Sigmoid colon (tissue), 7 donors: ENCODE measurements around the gene RAB13. TPM values are rescaled to one million over a fixed set of nuclear protein-coding genes. Genes with fewer than 3 reads are reported as not detected.

Experiments used
- DNase-seq: peaks from one replicate; pipeline ENCODE4 v3.0.0-alpha.2; 2019
- H3K27ac ChIP-seq, 4 donors: fragments of 200-600 bp; sonication (generic); one replicate each; pipeline ENCODE4 v1.5.1; 2016 to 2019; ENCODE audit warnings: mild to moderate bottlenecking in 1 of 4
- H3K27me3 ChIP-seq, 3 donors: fragments of 200-600 bp; sonication (generic); one replicate each; pipeline ENCODE4 v1.5.1; 2019; ENCODE audit warnings: mild to moderate bottlenecking in 1 of 3
- H3K36me3 ChIP-seq, 4 donors: fragments of 200-600 bp; sonication (generic); one replicate each; pipeline ENCODE4 v1.5.1; 2016 to 2019
- H3K4me1 ChIP-seq, 4 donors: fragments of 200-600 bp; sonication (generic); one replicate each; pipeline ENCODE4 v1.5.1; 2017 to 2019
- H3K4me3 ChIP-seq, 4 donors: fragments of 200-600 bp; sonication (generic); one replicate each; pipeline ENCODE4 v1.5.1; 2017 to 2019; ENCODE audit warnings: mild to moderate bottlenecking in 2 of 4, moderate library complexity in 1 of 4
- H3K9me3 ChIP-seq, 4 donors: fragments of 200-600 bp in 3 of 4; sonication (generic) in 3 of 4; one replicate each; pipeline versions ENCODE4 v1.5.1 to v1.6.1; 2013 to 2019
- CTCF ChIP-seq, 4 experiments: fragments of 450-650 bp in 3 of 4; fragments of 200-600 bp in 1 of 4; IDR thresholded peaks; one replicate each; pipeline ENCODE4 v1.5.1; 2016 to 2019; ENCODE audit warnings: antibody characterized with exemption in 4 of 4, mild to moderate bottlenecking in 3 of 4, moderate library complexity in 2 of 4
- EP300 ChIP-seq, 4 donors: sonication (generic); formaldehyde crosslinking; IDR thresholded peaks; one replicate each; pipeline ENCODE4 v1.6.1; 2017; ENCODE audit warnings: antibody characterized with exemption in 4 of 4
- POLR2A ChIP-seq, 2 donors: fragments of 450-650 bp; IDR thresholded peaks; one replicate each; pipeline ENCODE4 v1.6.1; 2016; ENCODE audit warnings: antibody characterized with exemption in 2 of 2, mild to moderate bottlenecking in 2 of 2, moderate library complexity in 2 of 2
- POLR2AphosphoS5 ChIP-seq, 4 donors: sonication (generic); formaldehyde crosslinking; IDR thresholded peaks; one replicate each; pipeline ENCODE4 v1.6.1; 2017; ENCODE audit warnings: antibody characterized with exemption in 4 of 4
- WGBS, 2 donors: extraction: QIAGEN DNeasy Blood & Tissue Kit; methylation state at CpG; one replicate each; pipeline ENCODE4 v1.1.7; 2013; 5-methylcytosine and 5-hydroxymethylcytosine counted together
- intact Hi-C: fragments of 100-400 bp; cut with DNase I; formaldehyde crosslinking; loops from one replicate; pipeline ENCODE4 v1.15.1; 2023
- polyA plus RNA-seq, 3 donors: library from polyadenylated mRNA; stranded (reverse); fragments of 200-250 nt; gene quantifications; one replicate each; pipeline ENCODE4 v1.2.3, GENCODE V29; 2013
- total RNA-seq, 4 donors: library from RNA; depleted of rRNA; stranded (reverse); fragments of >200 nt; gene quantifications; one replicate each; pipeline ENCODE4 v1.1.0, GENCODE V29; 2016
- donor health status: healthy with polysubstance abuse.
- donor health status: Bipolar disorder and iron deficiency.
- donor health status: healthy.

RAB13 gene
- total and polyA plus RNA-seq, 7 donors, result 34.1 to 275 (median 72.8) TPM

GRCh38 chr1:153970346-153970745 is 15.8 kb downstream of the RAB13 start:
- WGBS, 2 donors, result 83 to 94% methylated on average over 2 of the region's 2 CpGs
- intact Hi-C loops, result no loop called here

GRCh38 chr1:153968972-153969371 is 17.2 kb downstream of the RAB13 start:
- 76 to 88% methylated on average over 2 of the region's 2 CpGs for whole genome bisulfite sequencing, 2 donors
- intact Hi-C loops, result loop anchor here (2.0 kb wide), 1 partner anchor 16 kb away; no protein-coding TSS in a partner anchor
- H3K27me3 ChIP-seq, result no peaks in the 10 kb centered on the region
- no peak for DNase-seq
- TF ChIP-seq EP300 (IDR thresholded peaks at IDR 0.05) (no peak), POLR2AphosphoS5 (IDR thresholded peaks at IDR 0.05) (no peak), POLR2A (IDR thresholded peaks at IDR 0.05) (no peak), CTCF (IDR thresholded peaks at IDR 0.05) (no peak)
- no peaks in the 10 kb centered on the region for H3K9me3 ChIP-seq
- H3K27ac ChIP-seq, result no peak overlapping the region
- H3K4me1 ChIP-seq, result peaks cover 0 to 34% (median 27%) of the 10 kb centered on the region in 4 donors
- peaks cover 0 to 9% (median 4%) of the 10 kb centered on the region in 4 donors for H3K36me3 ChIP-seq
- no peak overlapping the region for H3K4me3 ChIP-seq

More at GRCh38 chr1:153970346-153970745, 15.8 kb downstream of the RAB13 start:
- peaks cover 0 to 24% (median 19%) of the 10 kb centered on the region in 4 donors for H3K4me1 ChIP-seq
- TF ChIP-seq POLR2A (IDR thresholded peaks at IDR 0.05) (no peak), EP300 (IDR thresholded peaks at IDR 0.05) (no peak), CTCF (IDR thresholded peaks at IDR 0.05) (no peak)
- H3K9me3 ChIP-seq, result no peaks in the 10 kb centered on the region
- no peak for DNase-seq
- H3K36me3 ChIP-seq, result peaks cover 0 to 23% (median 16%) of the 10 kb centered on the region in 4 donors
- no peak overlapping the region for H3K4me3 ChIP-seq
- no peaks in the 10 kb centered on the region for H3K27me3 ChIP-seq
- H3K27ac ChIP-seq, result no peak overlapping the region

GRCh38 chr1:153968408-153968807 is 17.7 kb downstream of the RAB13 start:
- TF ChIP-seq EP300 (IDR thresholded peaks at IDR 0.05), result no peak
- no peak for TF ChIP-seq POLR2AphosphoS5 (IDR thresholded peaks at IDR 0.05)
- no peak for TF ChIP-seq POLR2A (IDR thresholded peaks at IDR 0.05)
- no peak for TF ChIP-seq CTCF (IDR thresholded peaks at IDR 0.05)
- intact Hi-C loops, result loop anchor here (2.0 kb wide), 1 partner anchor 16 kb away; no protein-coding TSS in a partner anchor
- Histone ChIP-seq H3K9me3 (no peaks in the 10 kb centered on the region), H3K36me3 (peaks cover 0 to 4% (median 0%) of the 10 kb centered on the region in 4 donors), H3K27me3 (no peaks in the 10 kb centered on the region), H3K4me3 (peak overlapping the region; percentile 45 to 59 (median 53)), H3K27ac (peak overlapping the region; percentile 82 to 93 (median 91)), H3K4me1 (peaks cover 0 to 37% (median 28%) of the 10 kb centered on the region in 4 donors)
- WGBS, 2 donors, result 8 to 17% methylated on average over 13 of the region's 13 CpGs
- peak; percentile 70 for DNase-seq

- TF ChIP-seq POLR2A (IDR thresholded peaks at IDR 0.05) (no peak), POLR2AphosphoS5 (IDR thresholded peaks at IDR 0.05) (no peak), CTCF (IDR thresholded peaks at IDR 0.05) (no peak), EP300 (IDR thresholded peaks at IDR 0.05) (no peak)
- intact Hi-C loops, result loop anchor here (2.0 kb wide), 1 partner anchor 17 kb away; no protein-coding TSS in a partner anchor
- Histone ChIP-seq H3K4me3 (peak overlapping the region; percentile 45 to 59 (median 53)), H3K9me3 (no peaks in the 10 kb centered on the region), H3K27me3 (no peaks in the 10 kb centered on the region), H3K36me3 (no peaks in the 10 kb centered on the region), H3K27ac (peak overlapping the region; percentile 82 to 93 (median 91)), H3K4me1 (peaks cover 0 to 37% (median 28%) of the 10 kb centered on the region in 4 donors)
- DNase-seq, result no peak
- 1 to 2% methylated on average over 8 of the region's 8 CpGs for WGBS, 2 donors
Observed at GRCh38 chr1:153968000-153968363, 18.2 kb downstream of the RAB13 start.
